GM12873 (cell line): ENCODE data around the gene FER.

Source experiments
- CTCF ChIP-seq: IDR thresholded peaks from 2 replicates; pipeline ENCODE4 v1.5.1; 2012; ENCODE audit warnings: low read depth, mild to moderate bottlenecking, moderate library complexity, low read length, control low read depth; ENCODE audit not compliant: insufficient read depth; ENCODE audit errors: missing control alignments

Gene FER

DNA sequence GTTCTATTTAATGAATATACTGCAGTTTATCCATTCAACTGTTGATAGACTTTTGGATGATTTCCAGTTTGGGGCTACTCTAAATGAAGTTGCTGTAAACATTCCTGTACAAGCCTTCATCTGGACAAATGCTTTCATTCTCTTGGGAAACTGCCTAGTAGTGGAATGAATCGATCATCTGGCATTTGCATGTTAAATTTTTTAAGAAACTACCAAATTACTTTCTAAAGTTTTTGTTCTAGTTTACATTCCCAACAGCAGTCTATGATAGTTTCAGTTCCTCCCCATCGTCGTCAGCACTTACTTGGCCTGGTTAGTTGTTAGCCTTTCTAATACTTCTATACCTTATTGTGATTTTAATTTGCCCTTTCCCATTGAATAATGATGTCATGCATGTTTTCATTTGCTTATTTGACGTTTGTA, 306.3 kb downstream of the FER start:
- TF ChIP-seq CTCF, result no peak

DNA sequence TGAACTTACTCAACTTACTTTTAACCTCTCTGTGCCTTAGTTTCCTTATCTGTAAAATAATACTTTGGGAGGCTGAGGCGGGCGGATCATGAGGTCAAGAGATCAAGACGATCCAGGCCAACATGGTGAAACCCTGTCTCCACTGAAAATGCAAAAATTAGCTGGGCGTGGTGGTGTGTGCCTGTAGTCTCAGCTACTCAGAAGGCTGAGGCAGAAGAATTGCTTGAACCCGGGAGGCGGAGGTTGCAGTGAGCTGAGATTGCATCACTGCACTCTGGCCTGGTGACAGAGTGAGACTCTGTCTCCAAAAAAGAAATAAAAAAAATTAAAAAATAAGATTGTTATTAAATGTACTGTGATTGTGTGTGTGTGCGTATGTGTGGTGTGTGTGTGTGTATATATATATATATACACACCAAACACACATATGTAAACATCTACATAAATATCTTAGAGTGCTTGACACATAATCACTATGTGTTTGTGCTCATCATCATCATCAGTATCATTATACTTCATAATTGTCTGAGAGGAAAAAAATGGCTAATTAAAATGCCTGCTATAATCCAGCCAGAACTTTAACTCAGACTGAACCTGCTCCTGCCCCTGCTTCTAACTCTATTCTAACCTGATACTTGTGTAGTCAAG, 312.8 kb downstream of the FER start:
- TF ChIP-seq CTCF, result no peak

DNA sequence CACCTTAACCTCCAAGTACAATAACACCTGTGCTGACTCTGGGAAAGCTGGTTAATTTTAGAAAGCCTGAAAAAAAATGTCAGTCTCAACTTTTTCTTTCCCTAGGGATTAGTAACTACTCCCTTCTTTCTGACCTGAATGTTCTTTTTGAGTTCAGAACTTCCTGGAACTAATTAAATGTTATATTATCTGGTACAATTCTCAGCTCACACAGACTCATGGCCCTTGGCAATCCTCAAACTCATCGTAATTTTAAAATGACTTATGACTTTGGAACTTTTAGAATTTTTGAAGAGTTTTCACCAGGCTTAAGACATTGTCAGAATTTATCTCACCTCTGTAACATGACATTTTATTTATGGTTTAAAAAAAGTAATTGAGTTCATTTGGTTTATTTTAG, 315.0 kb downstream of the FER start:
- TF ChIP-seq CTCF, result no peak

- TF ChIP-seq CTCF, result no peak
Observed at GRCh38 chr5:109063223-109063622, 315.5 kb downstream of the FER start.

DNA sequence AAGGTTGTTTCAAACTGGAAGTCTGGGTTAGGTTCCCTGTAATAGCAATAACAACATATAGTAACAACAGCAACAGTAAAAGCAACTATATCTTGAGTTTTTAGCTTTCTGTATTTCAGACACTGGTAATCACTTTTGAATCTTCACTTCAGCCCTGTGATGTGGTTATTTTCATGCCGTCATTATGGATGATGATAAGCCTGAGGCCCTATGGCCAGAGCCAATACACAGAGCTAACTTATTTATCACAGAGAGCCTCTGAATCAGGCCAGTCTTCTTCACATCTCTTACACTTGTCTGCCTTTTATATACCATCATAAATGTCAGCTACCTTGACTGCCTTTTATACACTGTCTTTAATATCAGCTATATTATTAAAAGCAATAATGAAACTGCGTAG, 329.0 kb downstream of the FER start:
- TF ChIP-seq CTCF, result no peak

DNA sequence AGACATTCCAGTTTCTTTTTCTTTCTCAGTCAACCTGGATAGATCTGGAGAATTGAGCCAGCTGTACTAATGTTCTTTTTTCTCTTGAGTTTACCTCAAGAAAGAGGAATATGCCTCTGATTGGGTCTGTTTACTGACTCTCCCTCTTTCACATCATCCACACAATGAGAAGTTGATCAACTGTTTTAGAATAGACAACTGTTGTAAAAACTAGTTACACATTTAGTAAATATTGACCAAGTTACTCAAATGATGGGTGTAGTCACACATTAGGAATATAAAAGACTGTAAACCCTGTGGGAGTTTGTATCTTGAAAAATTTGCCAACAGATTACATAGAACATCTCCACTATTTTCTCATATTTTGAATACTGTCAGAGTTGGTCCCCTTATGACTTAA, 330.8 kb downstream of the FER start:
- TF ChIP-seq CTCF, result no peak

DNA sequence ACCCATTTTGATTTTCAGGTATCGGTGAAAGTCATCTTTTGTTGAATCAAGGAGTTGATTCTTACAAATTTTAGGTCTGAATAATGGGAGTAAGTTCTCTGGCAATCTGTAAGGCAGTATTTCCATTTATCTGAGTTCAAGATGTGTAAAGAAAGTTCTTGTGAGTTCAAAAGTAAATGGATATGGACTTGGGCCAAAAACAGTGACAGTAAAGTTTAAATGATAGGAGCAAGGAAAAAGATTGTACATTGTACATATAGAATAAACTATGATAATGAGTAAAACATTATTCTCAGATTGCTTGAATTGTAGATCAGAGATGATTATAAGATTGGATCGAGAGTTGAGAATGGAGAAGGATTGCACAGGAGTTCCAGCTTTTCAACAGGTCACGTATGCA, 332.8 kb downstream of the FER start:
- no peak for TF ChIP-seq CTCF
